Testis (tissue), 2 donors: ENCODE measurements around the gene SNTG2.
"Not testable (repeated sequence)": the region's sequence is repeated elsewhere in the genome, so short reads cannot be mapped to it uniquely, and the experiment has no call there.

ENCODE experiments used
- CTCF ChIP-seq, 3 experiments: fragments of 450-650 bp in 2 of 3; fragments of 200-600 bp in 1 of 3; sonication (generic) in 1 of 3; IDR thresholded peaks; one replicate each; pipeline ENCODE4 v1.5.1; 2016 to 2019; ENCODE audit warnings: antibody characterized with exemption in 3 of 3, mild to moderate bottlenecking in 2 of 3, moderate library complexity in 1 of 3
- POLR2A ChIP-seq: fragments of 450-650 bp; IDR thresholded peaks from one replicate; pipeline ENCODE4 v1.6.1; 2017; ENCODE audit warnings: antibody characterized with exemption, mild to moderate bottlenecking, moderate library complexity

GRCh38 chr2:1229596-1229995 lies 278.9 kb downstream of the SNTG2 start:
- TF ChIP-seq CTCF (IDR thresholded peaks at IDR 0.05); POLR2A: not testable (repeated sequence)
